Thyroid gland (tissue), 4 donors: Measurements from ENCODE around the gene HRC.

ENCODE experiments used
- CTCF ChIP-seq, 6 experiments: fragments of 200-600 bp in 3 of 6; fragments of 450-650 bp in 3 of 6; sonication (generic) in 3 of 6; IDR thresholded peaks; one replicate each; pipeline ENCODE4 v1.5.1; 2016 to 2019; ENCODE audit warnings: antibody characterized with exemption in 6 of 6, mild to moderate bottlenecking in 2 of 6, inconsistent platforms in 1 of 6, moderate library complexity in 1 of 6
- POLR2A ChIP-seq, 2 donors: fragments of 450-650 bp; IDR thresholded peaks; one replicate each; pipeline ENCODE4 v1.6.1; 2017; ENCODE audit warnings: antibody characterized with exemption in 2 of 2, mild to moderate bottlenecking in 2 of 2, moderate library complexity in 1 of 2

- TF ChIP-seq POLR2A (IDR thresholded peaks at IDR 0.05), result no peak
- no peak for TF ChIP-seq CTCF (IDR thresholded peaks at IDR 0.05)
Measured at GRCh38 chr19:49111218-49111998, 43.8 kb downstream of the HRC start.
